Subcutaneous adipose tissue (tissue), 4 donors: ENCODE results near the gene KAZN. TPM values are rescaled to one million over a fixed set of nuclear protein-coding genes. Genes with fewer than 3 reads are reported as not detected.

Experiments
- CTCF ChIP-seq: fragments of 450-650 bp; IDR thresholded peaks from one replicate; pipeline ENCODE4 v1.5.1; 2016; ENCODE audit warnings: low read depth, mild to moderate bottlenecking, control low read depth, antibody characterized with exemption, moderate library complexity
- total RNA-seq, 4 donors: library from RNA; depleted of rRNA; stranded (reverse); fragments of >200 nt; gene quantifications; one replicate each; pipeline ENCODE4 v1.1.0, GENCODE V29; 2016

The KAZN gene
- total RNA-seq, 4 donors from 2014 or later, result 7.5 to 22.2 (median 10.4) TPM

GRCh38 chr1:15049067-15049466, 450.6 kb downstream of the KAZN start:
- TF ChIP-seq CTCF, result no peak

- no peak for TF ChIP-seq CTCF
These were observed 453.5 kb downstream of the KAZN start for GRCh38 chr1:15051882-15052528.

GRCh38 chr1:15053153-15053552, 454.7 kb downstream of the KAZN start:
- TF ChIP-seq CTCF, result no peak

- no peak for TF ChIP-seq CTCF
These were observed 457.4 kb downstream of the KAZN start for GRCh38 chr1:15055736-15056415.

- no peak for TF ChIP-seq CTCF
These were observed 458.2 kb downstream of the KAZN start for GRCh38 chr1:15056515-15057285.

GRCh38 chr1:15057834-15058233, 459.3 kb downstream of the KAZN start:
- no peak for TF ChIP-seq CTCF

GRCh38 chr1:15058261-15058660, 459.8 kb downstream of the KAZN start:
- TF ChIP-seq CTCF, result no peak
